Measurements from ENCODE around the gene ADGRV1.

DNA sequence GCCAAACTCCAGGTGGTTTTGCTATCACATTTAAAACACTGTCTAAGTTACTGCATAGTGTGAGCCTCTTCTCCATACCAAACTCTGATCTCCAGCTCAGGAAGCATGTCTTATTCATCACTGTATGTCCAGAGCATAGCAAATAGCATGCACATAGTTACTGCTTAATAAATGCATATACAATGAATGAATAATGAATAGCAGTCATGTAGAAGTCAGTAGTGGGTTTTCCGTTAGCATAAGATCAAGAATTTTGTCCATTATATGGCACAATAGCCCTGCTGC, 495.1 kb downstream of the ADGRV1 start:
- TF ChIP-seq POLR2A (IDR thresholded peaks at IDR 0.05): no peak
- TF ChIP-seq, protein P1, sequence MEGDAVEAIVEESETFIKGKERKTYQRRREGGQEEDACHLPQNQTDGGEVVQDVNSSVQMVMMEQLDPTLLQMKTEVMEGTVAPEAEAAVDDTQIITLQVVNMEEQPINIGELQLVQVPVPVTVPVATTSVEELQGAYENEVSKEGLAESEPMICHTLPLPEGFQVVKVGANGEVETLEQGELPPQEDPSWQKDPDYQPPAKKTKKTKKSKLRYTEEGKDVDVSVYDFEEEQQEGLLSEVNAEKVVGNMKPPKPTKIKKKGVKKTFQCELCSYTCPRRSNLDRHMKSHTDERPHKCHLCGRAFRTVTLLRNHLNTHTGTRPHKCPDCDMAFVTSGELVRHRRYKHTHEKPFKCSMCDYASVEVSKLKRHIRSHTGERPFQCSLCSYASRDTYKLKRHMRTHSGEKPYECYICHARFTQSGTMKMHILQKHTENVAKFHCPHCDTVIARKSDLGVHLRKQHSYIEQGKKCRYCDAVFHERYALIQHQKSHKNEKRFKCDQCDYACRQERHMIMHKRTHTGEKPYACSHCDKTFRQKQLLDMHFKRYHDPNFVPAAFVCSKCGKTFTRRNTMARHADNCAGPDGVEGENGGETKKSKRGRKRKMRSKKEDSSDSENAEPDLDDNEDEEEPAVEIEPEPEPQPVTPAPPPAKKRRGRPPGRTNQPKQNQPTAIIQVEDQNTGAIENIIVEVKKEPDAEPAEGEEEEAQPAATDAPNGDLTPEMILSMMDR (IDR thresholded peaks at IDR 0.05): no peak
